H1 (cell line): Measurements from ENCODE around the gene TSPEAR. TPM values are rescaled to one million over a fixed set of nuclear protein-coding genes. Genes with fewer than 3 reads are reported as not detected.

ENCODE experiments used
- CTCF ChIA-PET: fragments of 300-600 bp; sonication (Branson Sonifier 250); formaldehyde crosslinking; loops from one replicate; lab custom pipeline; 2021; ENCODE audit not compliant: partially characterized antibody; lab: Charles Lee
- POLR2A ChIA-PET: fragments of 300-600 bp; sonication (Branson Sonifier 250); formaldehyde crosslinking; loops from one replicate; lab custom pipeline; 2021; ENCODE audit warnings: inconsistent platforms; ENCODE audit not compliant: partially characterized antibody; lab: Charles Lee
- DNase-seq, 2 experiments: peaks; one replicate each; pipeline versions ENCODE4 v3.0.0 to v3.0.0-alpha.2; 2010 to 2022; ENCODE audit warnings: low spot score in 2 of 2, low read depth in 1 of 2, mixed read lengths in 1 of 2
- FAIRE-seq: peaks from 2 replicates; lab custom pipeline; 2011; peaks lifted over from hg19 to GRCh38; lab: Jason Lieb, UNC
- H2AFZ ChIP-seq: 2 replicates; pipeline ENCODE4 v1.8.1; 2012; ENCODE audit warnings: low read length, inconsistent platforms
- H2AK5ac ChIP-seq: 2 replicates; pipeline ENCODE4 v1.6.1; 2013; ENCODE audit warnings: low read depth, low read length
- H2BK120ac ChIP-seq: replicated peaks from 2 replicates; pipeline ENCODE3; 2013; ENCODE audit warnings: low read depth, low read length, inconsistent platforms
- H2BK12ac ChIP-seq: 2 replicates; pipeline ENCODE4 v1.6.1; 2013; ENCODE audit warnings: low read depth, low read length
- H2BK15ac ChIP-seq: 2 replicates; pipeline ENCODE4 v1.6.1; 2013; ENCODE audit warnings: low read length
- H2BK20ac ChIP-seq: 2 replicates; pipeline ENCODE4 v1.6.1; 2013; ENCODE audit warnings: low read length
- H2BK5ac ChIP-seq: 2 replicates; pipeline ENCODE4 v1.6.1; 2013; ENCODE audit warnings: low read depth, low read length
- H3K14ac ChIP-seq: 2 replicates; pipeline ENCODE4 v1.6.1; 2013; ENCODE audit warnings: inconsistent platforms; ENCODE audit not compliant: insufficient read length
- H3K18ac ChIP-seq: 2 replicates; pipeline ENCODE4 v1.6.1; 2013; ENCODE audit warnings: low read length; ENCODE audit errors: extremely low read depth
- H3K23ac ChIP-seq: 2 replicates; pipeline ENCODE4 v1.6.1; 2013; ENCODE audit warnings: inconsistent platforms; ENCODE audit not compliant: insufficient read length
- H3K23me2 ChIP-seq: 2 replicates; pipeline ENCODE4 v1.6.1; 2013; ENCODE audit warnings: low read depth, low read length
- H3K27ac ChIP-seq: 2 replicates; pipeline ENCODE4 v1.6.1; 2011; ENCODE audit warnings: low read depth, low read length, inconsistent platforms
- H3K27me3 ChIP-seq, 4 experiments: replicated peaks in 1 of 4; 1 replicate in 1 of 4; 2 replicates in 3 of 4; pipeline versions ENCODE4 v1.6.1 to v1.8.1; 2011 to 2013; ENCODE audit warnings: low read length in 3 of 4, mild to moderate bottlenecking in 3 of 4, inconsistent platforms in 2 of 4, mixed read lengths in 2 of 4, moderate library complexity in 1 of 4; ENCODE audit not compliant: control insufficient read depth in 3 of 4, insufficient read depth in 3 of 4; ENCODE audit errors: extremely low read depth in 1 of 4
- H3K36me3 ChIP-seq, 4 experiments: 2 replicates each; pipeline versions ENCODE4 v1.6.1 to v1.8.1; 2011 to 2013; ENCODE audit warnings: mild to moderate bottlenecking in 4 of 4, low read length in 3 of 4, moderate library complexity in 2 of 4, control low read depth in 1 of 4, inconsistent platforms in 1 of 4; ENCODE audit not compliant: insufficient read depth in 4 of 4, control insufficient read depth in 2 of 4
- H3K4ac ChIP-seq: replicated peaks from 2 replicates; pipeline ENCODE3; 2013; ENCODE audit warnings: low read length, low read depth, mixed read lengths, inconsistent platforms; ENCODE audit not compliant: insufficient read length
- H3K4me1 ChIP-seq, 4 experiments: replicated peaks in 1 of 4; 1 replicate in 1 of 4; 2 replicates in 3 of 4; pipeline versions ENCODE4 v1.6.1 to v1.8.1; 2011 to 2013; ENCODE audit warnings: low read length in 3 of 4, inconsistent platforms in 2 of 4, mixed read lengths in 1 of 4; ENCODE audit not compliant: insufficient read depth in 4 of 4, control insufficient read depth in 3 of 4
- H3K4me2 ChIP-seq, 2 experiments: 2 replicates each; pipeline versions ENCODE4 v1.6.1 to v1.8.1; 2011 to 2013; ENCODE audit warnings: low read depth in 2 of 2, low read length in 2 of 2, control low read depth in 1 of 2, inconsistent platforms in 1 of 2, mild to moderate bottlenecking in 1 of 2; ENCODE audit not compliant: insufficient read depth in 1 of 2
- H3K4me3 ChIP-seq, 4 experiments: fragments of 200-600, 300-600 bp in 1 of 4; sonication (generic), shearing (Covaris generic), sonication (Bioruptor Twin) in 1 of 4; 2 replicates each; pipeline versions ENCODE4 v1.5.1 to v1.8.1; 2011 to 2016; ENCODE audit warnings: low read length in 4 of 4, low read depth in 3 of 4, control low read depth in 2 of 4, inconsistent platforms in 2 of 4, mild to moderate bottlenecking in 2 of 4, mixed read lengths in 1 of 4, moderate library complexity in 1 of 4; ENCODE audit not compliant: insufficient read depth in 2 of 4; ENCODE audit errors: extremely low read depth in 1 of 4
- H3K56ac ChIP-seq: replicated peaks from 2 replicates; pipeline ENCODE3; 2013; ENCODE audit warnings: low read depth, mild to moderate bottlenecking, mixed read lengths, low read length, inconsistent platforms; ENCODE audit not compliant: insufficient read length
- H3K79me1 ChIP-seq: 2 replicates; pipeline ENCODE4 v1.6.1; 2013; ENCODE audit warnings: low read depth, low read length, control low read depth
- H3K79me2 ChIP-seq, 2 experiments: 2 replicates each; pipeline versions ENCODE4 v1.6.1 to v1.8.1; 2012 to 2013; ENCODE audit warnings: low read length in 2 of 2, mild to moderate bottlenecking in 2 of 2, inconsistent platforms in 1 of 2; ENCODE audit not compliant: insufficient read depth in 2 of 2, control insufficient read depth in 1 of 2
- H3K9ac ChIP-seq, 4 experiments: replicated peaks in 1 of 4; 1 replicate in 1 of 4; 2 replicates in 3 of 4; pipeline versions ENCODE4 v1.6.1 to v1.8.1; 2011 to 2013; ENCODE audit warnings: low read depth in 3 of 4, low read length in 3 of 4, control low read depth in 2 of 4, mild to moderate bottlenecking in 2 of 4, moderate library complexity in 2 of 4, inconsistent platforms in 1 of 4; ENCODE audit errors: extremely low read depth in 1 of 4
- H3K9me3 ChIP-seq, 2 experiments: 2 replicates each; pipeline versions ENCODE4 v1.6.1 to v1.8.1; 2012 to 2013; ENCODE audit warnings: mild to moderate bottlenecking in 2 of 2, moderate library complexity in 2 of 2, control low read depth in 1 of 2, inconsistent platforms in 1 of 2, low read depth in 1 of 2, low read length in 1 of 2, mixed read lengths in 1 of 2; ENCODE audit not compliant: insufficient read depth in 2 of 2
- H4K20me1 ChIP-seq, 2 experiments: replicated peaks in 1 of 2; 2 replicates each; pipeline versions ENCODE3 to v1.8.1; 2011 to 2013; ENCODE audit warnings: inconsistent platforms in 2 of 2, low read length in 2 of 2, mild to moderate bottlenecking in 1 of 2; ENCODE audit not compliant: insufficient read depth in 2 of 2, control insufficient read depth in 1 of 2
- H4K5ac ChIP-seq: 2 replicates; pipeline ENCODE4 v1.6.1; 2013; ENCODE audit warnings: low read length, low read depth, mixed read lengths, inconsistent platforms; ENCODE audit not compliant: insufficient read length
- H4K8ac ChIP-seq: 2 replicates; pipeline ENCODE4 v1.8.0; 2013; ENCODE audit warnings: mild to moderate bottlenecking, moderate library complexity, low read length, inconsistent platforms; ENCODE audit not compliant: insufficient read depth; ENCODE audit errors: extremely low read depth
- H4K91ac ChIP-seq: replicated peaks from 2 replicates; pipeline ENCODE3; 2013; ENCODE audit warnings: low read length, mixed read lengths, inconsistent platforms; ENCODE audit not compliant: insufficient read length
- CHD1 ChIP-seq: IDR thresholded peaks from 2 replicates; pipeline ENCODE4 v1.6.1; 2012; ENCODE audit warnings: low read depth, low read length, improper control_type of control experiment
- EZH2 ChIP-seq: fragments of 200-600 bp; sonication (generic); IDR thresholded peaks from 2 replicates; pipeline ENCODE4 v1.7.1; 2012; ENCODE audit warnings: low read depth, mild to moderate bottlenecking, moderate library complexity, low read length, inconsistent platforms; ENCODE audit not compliant: severe bottlenecking
- JUN ChIP-seq: IDR thresholded peaks from 2 replicates; pipeline ENCODE4 v1.6.1; 2011; ENCODE audit warnings: low read depth, mild to moderate bottlenecking, improper control_type of control experiment, low read length
- KDM4A ChIP-seq: IDR thresholded peaks from one replicate; pipeline ENCODE4 v1.7.1; 2012; ENCODE audit warnings: low read depth, mild to moderate bottlenecking, moderate library complexity, low read length, inconsistent platforms; ENCODE audit not compliant: severe bottlenecking
- POLR2AphosphoS5 ChIP-seq: IDR thresholded peaks from 2 replicates; pipeline ENCODE4 v1.6.1; 2011; ENCODE audit warnings: low read depth, low read length
- RNF2 ChIP-seq: fragments of 200-900, 300-1000 bp; sonication (generic); IDR thresholded peaks from 2 replicates; pipeline ENCODE4 v1.7.1; 2016; ENCODE audit warnings: borderline replicate concordance, low read depth, mild to moderate bottlenecking, antibody characterized with exemption, low read length; ENCODE audit not compliant: poor library complexity, severe bottlenecking; ENCODE audit errors: missing control alignments
- SAP30 ChIP-seq: fragments of 300-600 bp; sonication (generic); IDR thresholded peaks from 2 replicates; pipeline ENCODE4 v1.7.1; 2012; ENCODE audit warnings: low read length, moderate library complexity, mild to moderate bottlenecking, inconsistent platforms; ENCODE audit not compliant: insufficient read depth, insufficient replicate concordance
- SIN3A ChIP-seq, 2 experiments: IDR thresholded peaks in 1 of 2; conservative IDR thresholded peaks in 1 of 2; 2 replicates each; pipeline ENCODE4 v1.6.1; 2011 to 2012; ENCODE audit warnings: low read length in 2 of 2, improper control_type of control experiment in 1 of 2, low read depth in 1 of 2, mild to moderate bottlenecking in 1 of 2
- SIRT6 ChIP-seq: IDR thresholded peaks from one replicate; pipeline ENCODE4 v1.7.1; 2012; ENCODE audit warnings: low read length, inconsistent platforms
- SP1 ChIP-seq: IDR thresholded peaks from 2 replicates; pipeline ENCODE4 v1.6.1; 2011; ENCODE audit warnings: low read depth, low read length
- SRF ChIP-seq: IDR thresholded peaks from 2 replicates; pipeline ENCODE4 v1.6.1; 2011; ENCODE audit warnings: mild to moderate bottlenecking, low read depth, low read length, moderate library complexity
- TAF1 ChIP-seq: IDR thresholded peaks from 2 replicates; pipeline ENCODE4 v1.6.1; 2011; ENCODE audit warnings: mild to moderate bottlenecking, low read depth, low read length
- WGBS, 2 experiments: shearing (Covaris generic) in 1 of 2; methylation state at CpG; one replicate each; pipeline versions ENCODE4 v1.1.6 to v1.1.7; 2013 to 2015; ENCODE audit warnings: low lambda C conversion rate in 2 of 2, mixed read lengths in 2 of 2, inconsistent platforms in 1 of 2, low coverage in 1 of 2, missing lambda C conversion rate in 1 of 2; ENCODE audit not compliant: insufficient replicate concordance in 2 of 2, insufficient coverage in 1 of 2, insufficient read length in 1 of 2; ENCODE audit errors: extremely low coverage in 1 of 2, missing lambda C conversion rate in 1 of 2; 5-methylcytosine and 5-hydroxymethylcytosine counted together
- polyA plus RNA-seq, 7 experiments: library from polyadenylated mRNA; depleted of rRNA in 3 of 7; stranded (reverse) in 5 of 7; unstranded in 2 of 7; fragments of >200 nt in 5 of 7; fragments of 200-250 nt in 2 of 7; gene quantifications; 1 replicate in 5 of 7; 2 replicates in 1 of 7; 4 replicates in 1 of 7; pipeline versions ENCODE4 v1.2.1 to v1.2.3, GENCODE V29; 2011 to 2013; ENCODE audit warnings: missing spikeins in 2 of 7, mixed read lengths in 2 of 7
- total RNA-seq: library from RNA; stranded (reverse); fragmentation: NEBNext Ultra II Directional; extraction: Animal tissue kit (Norgen Biotek cat#: 25700); gene quantifications from 2 replicates; pipeline ENCODE4 v1.2.1, GENCODE V29; 2021
- TF ChIP-seq, protein P1 (sequence below): IDR thresholded peaks from 2 replicates; pipeline ENCODE4 v1.6.1; 2012; ENCODE audit warnings: inconsistent platforms

TSPEAR gene
- total and polyA plus RNA-seq, 2 of the 8 experiments (the other 6 are each of a cell fraction or from before 2014, with no cell fraction given): 0.58 to 0.89 TPM

DNA sequence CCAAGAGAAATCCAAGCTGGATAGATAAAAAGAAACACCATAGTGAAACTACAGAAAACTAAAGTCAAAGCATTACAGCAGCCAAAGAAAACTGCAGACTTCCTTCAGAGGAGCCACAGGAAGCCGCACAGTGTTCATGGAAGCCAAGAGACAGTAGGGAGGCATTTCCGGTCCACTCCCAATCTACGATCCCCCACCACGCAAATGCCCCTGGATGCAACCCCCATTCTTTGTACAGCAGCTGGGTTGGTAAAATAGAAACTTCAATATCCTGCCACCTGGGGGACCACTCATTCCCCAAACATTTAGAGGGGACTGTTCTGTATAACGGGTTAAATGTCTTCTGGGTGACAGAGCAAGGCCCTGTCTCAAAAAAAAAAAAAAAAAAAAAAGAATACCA is 43.9 kb upstream of the TSPEAR start:
- no peak overlapping the region for H2BK15ac ChIP-seq
- H3K79me2 ChIP-seq: no peaks in the 10 kb centered on the region
- H4K91ac ChIP-seq: no peak overlapping the region
- no peak overlapping the region for H2BK20ac ChIP-seq
- no peaks in the 10 kb centered on the region for H3K23me2 ChIP-seq
- no peak overlapping the region for H3K4me3 ChIP-seq
- H3K27me3 ChIP-seq: no peaks in the 10 kb centered on the region
- peaks cover 0 to 3% of the 10 kb centered on the region in 2 experiments for H4K20me1 ChIP-seq
- POLR2A ChIA-PET: interaction anchor here (0.6 to 0.7 kb wide), 2 partner anchors 23 to 24 kb away, joined by 3 to 4 read pairs; no protein-coding TSS in a partner anchor
- no peak overlapping the region for H3K4ac ChIP-seq
- H3K56ac ChIP-seq: no peak overlapping the region
- H3K18ac ChIP-seq: no peak overlapping the region
- H3K14ac ChIP-seq: no peak overlapping the region
- no peak overlapping the region for H3K23ac ChIP-seq
- no peak overlapping the region for H4K8ac ChIP-seq
- H2BK5ac ChIP-seq: no peak overlapping the region
- H3K79me1 ChIP-seq: no peaks in the 10 kb centered on the region
- peaks cover 0 to 21% (median 7%) of the 10 kb centered on the region in 4 experiments; a peak in 5 of 7 replicates for H3K4me1 ChIP-seq
- no peak for DNase-seq
- no peak overlapping the region for H2BK12ac ChIP-seq
- no peak overlapping the region for H2BK120ac ChIP-seq
- no peak overlapping the region for H4K5ac ChIP-seq
- no peak overlapping the region for H3K27ac ChIP-seq
- H3K4me2 ChIP-seq: no peak overlapping the region
- H2AK5ac ChIP-seq: no peak overlapping the region
- no peak overlapping the region for H3K9ac ChIP-seq
- CTCF ChIA-PET: interaction anchor here (2.3 kb wide), 1 partner anchor 36 kb away, joined by 11 read pairs; no protein-coding TSS in a partner anchor
- no peaks in the 10 kb centered on the region; a peak in 1 of 4 replicates for H3K9me3 ChIP-seq
- H2AFZ ChIP-seq: no peak overlapping the region
- WGBS, 2 experiments: 81% methylated on average over 5 of the region's 5 CpGs; no CpG with 5 or more reads in 1 of the 2 experiments
- no peak for FAIRE-seq
- H3K36me3 ChIP-seq: no peaks in the 10 kb centered on the region
- TF ChIP-seq TAF1 (no peak), EZH2 (no peak), SRF (no peak), SIRT6 (no peak), CHD1 (no peak), JUN (no peak), SP1 (no peak), RNF2 (no peak), KDM4A (no peak), POLR2AphosphoS5 (no peak), SIN3A (conservative IDR thresholded peaks at IDR 0.05 in 1 of 2, IDR thresholded peaks at IDR 0.05 in 1 of 2; ENCODE audit: low read depth in 1 of 2, low read length in 2 of 2) (no peak), SAP30 (no peak)
- TF ChIP-seq, protein P1, sequence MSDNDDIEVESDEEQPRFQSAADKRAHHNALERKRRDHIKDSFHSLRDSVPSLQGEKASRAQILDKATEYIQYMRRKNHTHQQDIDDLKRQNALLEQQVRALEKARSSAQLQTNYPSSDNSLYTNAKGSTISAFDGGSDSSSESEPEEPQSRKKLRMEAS: no peak
